ENCODE measurements around the gene STEAP2. TPM values are rescaled to one million over a fixed set of nuclear protein-coding genes. Genes with fewer than 3 reads are reported as not detected.

STEAP2 gene
- total RNA-seq, 2 experiments from 2014 or later = not detected

DNA sequence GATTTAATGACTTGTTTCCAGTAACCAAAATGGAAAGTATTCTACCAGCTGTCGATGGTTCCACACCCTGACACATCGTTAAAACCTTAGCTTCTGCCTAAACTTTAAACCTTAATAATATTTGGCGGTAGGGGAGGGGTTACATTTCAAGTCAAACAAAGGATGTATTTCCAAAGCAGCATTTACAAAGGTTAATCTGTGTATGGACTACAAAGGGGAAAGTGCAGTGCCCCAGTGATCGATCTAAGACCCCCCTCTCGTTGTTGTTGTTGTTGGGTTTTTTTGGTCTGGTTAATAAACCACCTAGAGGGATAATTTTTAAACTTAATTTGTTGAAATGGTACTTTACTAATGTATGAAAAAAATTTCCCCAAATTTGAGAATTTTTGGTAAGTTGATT is 1.1 kb upstream of the STEAP2 start:
- ATAC-seq = no peak

GRCh38 chr7:90210981-90211380 is 559 bp upstream of the STEAP2 start:
- H3K36me3 Mint-ChIP-seq = no peaks in the 10 kb centered on the region
- H3K4me3 Mint-ChIP-seq = no peak overlapping the region
- peaks cover 7% of the 10 kb centered on the region for H3K4me1 Mint-ChIP-seq
- ATAC-seq (no peak), DNase-seq (no peak)
- H3K27ac Mint-ChIP-seq = no peak overlapping the region
- peaks cover 30% of the 10 kb centered on the region for H3K27me3 Mint-ChIP-seq
- CTCF ChIA-PET = interaction anchor here (1.1 to 2.1 kb wide), 8 partner anchors 11 to 101 kb away, joined by 3 to 5 read pairs (median 4); partner anchors contain the start of gene STEAP1
- H3K9me3 Mint-ChIP-seq (ENCODE audit: low read depth) = no peaks in the 10 kb centered on the region

More for the DNA sequence above, 1.1 kb upstream of the STEAP2 start:
- Mint-ChIP-seq H3K9me3 (ENCODE audit: low read depth) (no peaks in the 10 kb centered on the region), H3K4me3 (no peak overlapping the region), H3K27me3 (peaks cover 29% of the 10 kb centered on the region), H3K4me1 (peaks cover 7% of the 10 kb centered on the region), H3K27ac (no peak overlapping the region), H3K36me3 (no peaks in the 10 kb centered on the region)
- no peak for DNase-seq
- CTCF ChIA-PET = interaction anchor here (1.4 to 2.1 kb wide), 2 partner anchors 56 to 102 kb away, joined by 3 to 5 read pairs; partner anchors contain the start of gene STEAP1

GRCh38 chr7:90212149-90212495 is 582 bp downstream of the STEAP2 start:
- H3K27me3 Mint-ChIP-seq = peaks cover 30% of the 10 kb centered on the region
- H3K4me3 Mint-ChIP-seq = no peak overlapping the region
- DNase-seq (no peak), ATAC-seq (no peak)
- H3K9me3 Mint-ChIP-seq (ENCODE audit: low read depth) = no peaks in the 10 kb centered on the region
- CTCF ChIA-PET = interaction anchor here (1.1 to 2.1 kb wide), 7 partner anchors 10 to 71 kb away, joined by 3 to 5 read pairs (median 4); partner anchors contain the start of gene STEAP1
- no peaks in the 10 kb centered on the region for H3K36me3 Mint-ChIP-seq
- H3K27ac Mint-ChIP-seq = no peak overlapping the region
- H3K4me1 Mint-ChIP-seq = peaks cover 7% of the 10 kb centered on the region

DNA sequence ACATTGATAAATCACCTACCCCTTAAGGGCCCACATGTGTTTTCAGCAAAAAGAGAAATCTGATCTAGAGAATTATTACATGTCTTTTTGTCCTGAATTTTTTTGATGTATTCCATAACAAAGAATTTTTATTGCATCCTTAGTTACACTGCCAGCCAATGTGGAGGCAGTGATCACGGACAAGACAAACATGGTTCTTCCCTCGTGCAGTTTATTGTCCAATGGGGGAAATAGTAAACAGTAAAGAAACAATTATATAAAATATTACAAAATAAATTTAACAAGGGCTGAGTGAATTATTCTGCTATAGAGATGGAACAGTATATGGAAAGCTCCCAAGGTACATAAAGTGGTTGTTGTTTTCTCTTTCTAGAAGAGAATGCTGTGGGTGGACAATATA is 2.0 kb downstream of the STEAP2 start:
- Mint-ChIP-seq H3K9me3 (ENCODE audit: low read depth) (no peaks in the 10 kb centered on the region), H3K27me3 (peaks cover 30% of the 10 kb centered on the region), H3K36me3 (no peaks in the 10 kb centered on the region), H3K4me1 (peaks cover 7% of the 10 kb centered on the region), H3K27ac (no peak overlapping the region), H3K4me3 (no peak overlapping the region)
- CTCF ChIA-PET = no interaction called here
- no peak for ATAC-seq
- no peak for DNase-seq

DNA sequence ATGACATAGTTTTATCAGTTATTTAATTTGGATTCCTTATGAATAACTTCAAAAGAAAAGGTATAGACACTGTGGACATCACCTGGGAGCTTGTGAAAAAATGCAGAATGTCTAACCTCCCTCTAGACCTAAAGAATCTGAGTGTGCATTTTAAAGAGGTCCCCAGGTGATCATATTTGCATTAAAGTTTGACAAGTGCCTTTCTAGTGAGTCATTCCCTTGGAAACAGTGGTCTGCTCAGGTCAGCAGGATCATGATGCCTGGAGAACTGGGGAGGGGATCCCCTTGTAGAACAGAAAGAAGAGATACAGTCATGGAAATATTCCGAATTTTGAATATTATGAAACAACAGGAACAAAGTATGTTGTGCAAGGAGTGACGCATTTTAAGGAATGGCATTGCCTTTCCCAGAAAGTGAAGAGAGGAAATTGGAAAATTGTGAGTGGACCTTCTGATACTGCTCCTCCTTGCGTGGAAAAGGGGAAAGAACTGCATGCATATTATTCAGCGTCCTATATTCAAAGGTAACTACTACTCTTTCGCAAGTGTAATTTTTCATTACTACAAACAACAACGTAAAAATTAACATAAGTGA is 4.6 kb downstream of the STEAP2 start:
- Mint-ChIP-seq H3K4me3 (no peak overlapping the region), H3K4me1 (peaks cover 2% of the 10 kb centered on the region)
- no peak for ATAC-seq

DNA sequence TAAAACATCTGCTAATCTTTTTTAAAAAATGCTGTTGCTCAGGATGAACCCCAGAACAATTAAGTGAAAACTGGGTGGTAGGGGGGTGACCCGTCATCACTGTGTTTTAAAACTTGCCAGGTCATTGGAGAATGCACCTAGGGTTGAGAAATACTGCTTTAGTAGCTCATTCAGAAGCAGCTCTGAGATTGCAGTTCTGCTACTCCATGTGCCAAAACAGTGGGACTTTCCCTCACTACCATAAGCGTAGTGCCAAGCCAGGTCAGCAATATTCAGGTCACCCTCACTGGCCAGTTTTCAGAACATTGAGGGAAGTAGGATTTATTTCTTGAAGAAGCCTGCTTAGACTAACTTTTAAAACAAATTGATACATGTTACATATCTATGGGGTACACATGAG is 5.2 kb downstream of the STEAP2 start:
- Mint-ChIP-seq H3K36me3 (no peaks in the 10 kb centered on the region), H3K27ac (no peak overlapping the region)

More for the DNA sequence above, 4.6 kb downstream of the STEAP2 start:
- DNase-seq = no peak
- Mint-ChIP-seq H3K36me3 (no peaks in the 10 kb centered on the region), H3K9me3 (ENCODE audit: low read depth) (no peaks in the 10 kb centered on the region), H3K27ac (no peak overlapping the region), H3K27me3 (peaks cover 28% of the 10 kb centered on the region)
- CTCF ChIA-PET = no interaction called here

GRCh38 chr7:90222390-90222789 is 10.8 kb downstream of the STEAP2 start:
- H3K9me3 Mint-ChIP-seq (ENCODE audit: low read depth) = no peaks in the 10 kb centered on the region
- DNase-seq (no peak), ATAC-seq (no peak)
- no peak overlapping the region for H3K4me3 Mint-ChIP-seq
- H3K4me1 Mint-ChIP-seq = no peaks in the 10 kb centered on the region
- CTCF ChIA-PET = interaction anchor here (1.3 kb wide), 1 partner anchor 11 kb away, joined by 4 read pairs; the partner anchor contains the start of gene STEAP2
- H3K36me3 Mint-ChIP-seq = no peaks in the 10 kb centered on the region
- no peak overlapping the region for H3K27ac Mint-ChIP-seq
- peaks cover 29% of the 10 kb centered on the region for H3K27me3 Mint-ChIP-seq

More for the DNA sequence above, 5.2 kb downstream of the STEAP2 start:
- Mint-ChIP-seq H3K4me1 (no peaks in the 10 kb centered on the region), H3K4me3 (no peak overlapping the region), H3K9me3 (ENCODE audit: low read depth) (no peaks in the 10 kb centered on the region), H3K27me3 (peaks cover 25% of the 10 kb centered on the region)
- no peak for DNase-seq
- CTCF ChIA-PET = no interaction called here
- no peak for ATAC-seq

DNA sequence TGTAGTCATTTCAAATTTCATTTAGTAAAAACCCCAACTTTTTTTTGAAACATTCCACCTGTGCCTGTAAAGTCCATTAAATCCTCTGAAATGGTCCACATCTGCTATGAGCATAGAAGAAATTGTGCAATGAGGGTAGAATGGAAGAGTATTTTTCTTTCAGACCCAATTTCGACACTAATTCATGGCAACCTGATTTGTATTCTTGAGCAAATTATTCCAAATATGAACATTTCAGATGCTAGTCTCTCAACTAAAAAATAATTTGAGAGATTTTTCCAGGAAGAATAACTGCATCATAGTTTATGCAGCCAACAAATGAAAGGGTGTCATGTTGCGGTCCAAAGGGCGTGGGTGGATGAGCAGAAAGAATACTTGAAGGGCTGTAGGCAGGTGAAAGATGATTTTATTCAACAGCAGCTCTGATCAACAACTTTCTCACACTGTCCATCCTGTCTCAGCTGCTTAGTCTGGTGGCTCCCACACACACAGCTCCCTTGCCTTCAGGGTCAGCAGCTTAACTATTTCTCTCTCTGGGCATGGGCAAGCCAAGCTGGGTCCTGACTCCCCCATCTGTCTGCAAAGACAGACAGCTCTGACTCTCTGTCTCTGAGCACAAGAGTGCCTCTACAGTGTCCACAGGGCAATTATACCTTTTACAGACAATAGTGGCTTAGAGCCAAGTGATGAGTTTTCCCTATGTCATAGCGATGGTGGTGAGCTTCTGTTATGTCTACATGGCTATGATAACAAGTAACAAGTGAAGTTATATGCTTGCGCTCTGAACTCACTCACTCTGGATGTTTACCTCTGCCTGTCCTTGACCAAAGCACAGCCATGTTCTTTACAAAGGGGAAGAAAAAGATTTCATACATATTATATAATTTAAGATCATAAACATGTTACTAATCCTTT is 11.5 kb downstream of the STEAP2 start:
- Mint-ChIP-seq H3K4me1 (no peaks in the 10 kb centered on the region), H3K27ac (no peak overlapping the region), H3K36me3 (no peaks in the 10 kb centered on the region), H3K4me3 (no peak overlapping the region), H3K27me3 (peaks cover 27% of the 10 kb centered on the region), H3K9me3 (ENCODE audit: low read depth) (no peaks in the 10 kb centered on the region)
- no peak for ATAC-seq
- no peak for DNase-seq
- CTCF ChIA-PET = interaction anchor here (0.6 to 1.3 kb wide), 2 partner anchors 11 to 12 kb away, joined by 3 to 4 read pairs; partner anchors contain the start of gene STEAP2

DNA sequence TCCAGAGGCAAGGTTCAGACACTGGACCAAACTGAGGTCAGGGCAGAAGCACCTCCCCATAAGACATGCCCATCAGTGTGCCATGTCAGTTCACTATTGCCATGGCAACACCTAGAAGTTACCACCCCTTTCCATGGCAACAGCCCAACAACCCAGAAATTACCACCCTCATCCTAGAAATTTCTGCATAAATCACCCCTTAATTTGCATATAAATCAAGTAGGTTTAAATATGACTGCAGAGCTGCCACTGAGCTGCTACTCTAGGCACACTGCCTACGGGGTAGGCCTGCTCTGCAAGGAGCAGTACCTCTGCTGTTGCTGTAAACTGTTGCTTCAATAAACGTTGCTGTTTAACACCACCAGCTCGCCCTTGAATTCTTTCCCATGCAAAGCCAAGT is 12.7 kb downstream of the STEAP2 start:
- no peak overlapping the region for H3K27ac Mint-ChIP-seq
- CTCF ChIA-PET = no interaction called here

DNA sequence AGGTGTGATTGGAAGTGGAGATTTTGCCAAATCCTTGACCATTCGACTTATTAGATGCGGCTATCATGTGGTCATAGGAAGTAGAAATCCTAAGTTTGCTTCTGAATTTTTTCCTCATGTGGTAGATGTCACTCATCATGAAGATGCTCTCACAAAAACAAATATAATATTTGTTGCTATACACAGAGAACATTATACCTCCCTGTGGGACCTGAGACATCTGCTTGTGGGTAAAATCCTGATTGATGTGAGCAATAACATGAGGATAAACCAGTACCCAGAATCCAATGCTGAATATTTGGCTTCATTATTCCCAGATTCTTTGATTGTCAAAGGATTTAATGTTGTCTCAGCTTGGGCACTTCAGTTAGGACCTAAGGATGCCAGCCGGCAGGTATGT is 13.6 kb downstream of the STEAP2 start:
- CTCF ChIA-PET = no interaction called here
- Mint-ChIP-seq H3K27me3 (peaks cover 29% of the 10 kb centered on the region), H3K4me1 (no peaks in the 10 kb centered on the region), H3K27ac (no peak overlapping the region), H3K9me3 (ENCODE audit: low read depth) (no peaks in the 10 kb centered on the region), H3K4me3 (no peak overlapping the region), H3K36me3 (no peaks in the 10 kb centered on the region)
- no peak for ATAC-seq
- no peak for DNase-seq

More for the DNA sequence above, 12.7 kb downstream of the STEAP2 start:
- no peak for ATAC-seq
- Mint-ChIP-seq H3K4me3 (no peak overlapping the region), H3K4me1 (no peaks in the 10 kb centered on the region), H3K9me3 (ENCODE audit: low read depth) (no peaks in the 10 kb centered on the region), H3K27me3 (peaks cover 29% of the 10 kb centered on the region), H3K36me3 (no peaks in the 10 kb centered on the region)
- no peak for DNase-seq

DNA sequence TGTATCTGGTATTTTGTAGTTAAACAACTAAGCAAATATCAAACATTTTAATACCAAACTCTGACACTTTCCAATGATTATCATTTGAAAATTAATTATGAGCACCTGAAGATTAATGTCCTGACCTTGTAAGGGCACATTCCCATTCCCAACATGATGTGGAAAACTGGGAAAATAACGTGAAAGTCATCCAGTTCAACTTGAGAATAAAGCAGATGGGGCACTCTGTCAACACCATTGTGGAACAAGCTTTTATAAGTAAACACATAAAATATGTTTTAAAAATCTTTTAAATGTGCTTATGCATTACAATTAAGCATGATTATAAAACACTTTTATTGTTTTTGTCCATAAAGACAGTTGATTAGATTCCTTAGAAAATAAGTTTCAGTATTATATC is 14.1 kb downstream of the STEAP2 start:
- H3K36me3 Mint-ChIP-seq = no peaks in the 10 kb centered on the region
- no peaks in the 10 kb centered on the region for H3K4me1 Mint-ChIP-seq
- H3K9me3 Mint-ChIP-seq (ENCODE audit: low read depth) = no peaks in the 10 kb centered on the region
- ATAC-seq (no peak), DNase-seq (no peak)
- CTCF ChIA-PET = no interaction called here
- H3K27ac Mint-ChIP-seq = no peak overlapping the region
- H3K27me3 Mint-ChIP-seq = peaks cover 26% of the 10 kb centered on the region
- H3K4me3 Mint-ChIP-seq = no peak overlapping the region

- no peak overlapping the region for H3K27ac Mint-ChIP-seq
- peaks cover 22% of the 10 kb centered on the region for H3K27me3 Mint-ChIP-seq
- H3K4me1 Mint-ChIP-seq = no peaks in the 10 kb centered on the region
- H3K9me3 Mint-ChIP-seq (ENCODE audit: low read depth) = no peaks in the 10 kb centered on the region
- DNase-seq (no peak), ATAC-seq (no peak)
- no peaks in the 10 kb centered on the region for H3K36me3 Mint-ChIP-seq
- CTCF ChIA-PET = interaction anchor here (1.5 kb wide), 1 partner anchor 16 kb away, joined by 5 read pairs; the partner anchor contains the start of gene STEAP2
- no peak overlapping the region for H3K4me3 Mint-ChIP-seq
These were observed 15.7 kb downstream of the STEAP2 start for GRCh38 chr7:90227259-90227658.

DNA sequence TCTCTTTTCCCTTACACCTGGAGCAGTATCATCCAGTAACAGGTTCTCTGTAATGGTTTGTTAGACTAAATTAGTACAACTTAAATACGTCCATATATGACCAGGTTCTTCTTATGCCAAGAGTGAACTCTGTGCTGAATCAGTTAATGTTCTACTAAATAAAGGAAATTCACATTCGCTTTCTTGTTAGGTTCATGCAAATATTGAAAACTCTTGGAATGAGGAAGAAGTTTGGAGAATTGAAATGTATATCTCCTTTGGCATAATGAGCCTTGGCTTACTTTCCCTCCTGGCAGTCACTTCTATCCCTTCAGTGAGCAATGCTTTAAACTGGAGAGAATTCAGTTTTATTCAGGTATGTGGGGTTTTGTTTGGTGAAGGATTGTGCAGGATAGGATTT is 18.1 kb downstream of the STEAP2 start:
- ATAC-seq = no peak
- no peak overlapping the region for H3K4me3 Mint-ChIP-seq
- CTCF ChIA-PET = no interaction called here

DNA sequence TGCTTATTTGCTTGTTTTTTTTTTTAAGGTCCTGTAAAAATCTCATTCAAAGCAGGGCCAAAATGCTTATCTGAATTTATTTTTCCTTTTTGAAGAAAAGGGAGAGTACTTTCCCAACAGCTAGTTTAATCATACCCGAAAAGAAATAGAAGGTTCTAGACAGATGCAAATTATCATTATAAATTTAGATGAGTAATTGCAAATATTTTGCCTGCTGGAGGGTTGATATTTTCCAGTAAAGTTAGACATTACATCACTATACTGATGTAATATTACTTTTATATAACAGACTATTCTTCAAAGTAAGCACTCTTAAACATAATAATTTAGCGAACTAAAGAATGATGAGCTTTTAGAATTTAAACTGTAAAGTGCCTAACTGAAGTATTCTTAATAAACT is 19.3 kb downstream of the STEAP2 start:
- CTCF ChIA-PET = no interaction called here
- no peaks in the 10 kb centered on the region for H3K4me1 Mint-ChIP-seq
- H3K27me3 Mint-ChIP-seq = peaks cover 11% of the 10 kb centered on the region
- no peak for ATAC-seq
- no peak overlapping the region for H3K27ac Mint-ChIP-seq
- H3K36me3 Mint-ChIP-seq = no peaks in the 10 kb centered on the region
- no peak overlapping the region for H3K4me3 Mint-ChIP-seq
- no peaks in the 10 kb centered on the region for H3K9me3 Mint-ChIP-seq (ENCODE audit: low read depth)
- DNase-seq = no peak

More for the DNA sequence above, 18.1 kb downstream of the STEAP2 start:
- Mint-ChIP-seq H3K9me3 (ENCODE audit: low read depth) (no peaks in the 10 kb centered on the region), H3K27me3 (peaks cover 12% of the 10 kb centered on the region), H3K27ac (no peak overlapping the region), H3K4me1 (no peaks in the 10 kb centered on the region), H3K36me3 (no peaks in the 10 kb centered on the region)
- no peak for DNase-seq

Data from activated CD8-positive, alpha-beta memory T cell treated with anti-CD3 and anti-CD28 coated beads, Interleukin-2, amount 10 ng/mL, durations not matched to agents 7 days and 5 days (primary cell).